ENCODE measurements around the gene TDP2.
A peak's percentile ranks its signal among the peaks of the same experiment; 100 is the strongest.
"Not testable (repeated sequence)": the region's sequence is repeated elsewhere in the genome, so short reads cannot be mapped to it uniquely, and the experiment has no call there.

The TDP2 gene

GRCh38 chr6:24668066-24668996, 1.6 kb upstream of the TDP2 start:
- Histone ChIP-seq H3K4me3 (replicated peaks; ENCODE audit: insufficient read depth, low read length) (peak overlapping the region; percentile 70), H3K27ac (replicated peaks) (peak overlapping the region; percentile 87)
- TF ChIP-seq REST (IDR thresholded peaks at IDR 0.05; ENCODE audit: insufficient replicate concordance, low read depth) (peak; percentile 32), POLR2AphosphoS5 (IDR thresholded peaks at IDR 0.05; ENCODE audit: low read depth) (0 out of 2 replicates have a peak, but pooled peaks have one; percentile 30)
- peak; percentile 89 to 94 for DNase-seq (ENCODE audit: low read depth in 1 of 2, low spot score in 1 of 2)
- H3K27me3 ChIP-seq (ENCODE audit: insufficient read depth, poor library complexity, severe bottlenecking), result not testable (repeated sequence)

DNA sequence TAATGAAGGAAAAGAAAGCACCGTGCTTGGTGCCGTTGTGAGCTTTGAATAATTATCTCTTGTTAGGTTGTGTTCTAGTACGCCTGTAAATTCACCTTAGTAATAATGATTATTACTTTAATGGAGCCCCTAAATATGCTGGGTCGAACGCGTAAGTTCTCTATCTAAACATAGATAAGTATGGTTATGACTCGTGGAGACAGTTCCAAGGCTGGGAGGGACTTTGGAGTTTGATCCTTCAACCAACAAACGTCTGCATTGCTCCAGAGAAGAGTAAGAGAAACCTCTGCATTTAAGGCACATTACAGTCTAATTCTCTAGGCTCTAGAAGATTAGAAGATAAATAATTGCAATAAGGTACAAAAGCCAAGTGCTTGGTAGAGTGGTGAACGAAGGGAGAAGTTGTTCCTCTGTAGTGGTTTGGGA, 692 bp upstream of the TDP2 start:
- Histone ChIP-seq H3K4me3 (replicated peaks; ENCODE audit: insufficient read depth, low read length) (peak overlapping the region; percentile 70), H3K27ac (replicated peaks) (peak overlapping the region; percentile 87), H3K27me3 (ENCODE audit: insufficient read depth, poor library complexity, severe bottlenecking) (no peaks in the 10 kb centered on the region)
- DNase-seq (ENCODE audit: low read depth in 1 of 2, low spot score in 1 of 2), result peak in 1 of 2 experiments; percentile 9
- TF ChIP-seq REST (IDR thresholded peaks at IDR 0.05; ENCODE audit: insufficient replicate concordance, low read depth), result no peak
- no peak for TF ChIP-seq CTCF (IDR thresholded peaks at IDR 0.05; ENCODE audit: insufficient read depth, low read length)
- no peak for TF ChIP-seq POLR2AphosphoS5 (IDR thresholded peaks at IDR 0.05; ENCODE audit: low read depth)
- no peak for TF ChIP-seq SPI1 (IDR thresholded peaks at IDR 0.05; ENCODE audit: borderline replicate concordance, low read depth)
- no peak for TF ChIP-seq GABPA (IDR thresholded peaks at IDR 0.05; ENCODE audit: low read depth)

GRCh38 chr6:24666097-24666640, 530 bp downstream of the TDP2 start:
- Histone ChIP-seq H3K4me3 (replicated peaks; ENCODE audit: insufficient read depth, low read length) (peak overlapping the region; percentile 70), H3K27ac (replicated peaks) (peak overlapping the region; percentile 87), H3K27me3 (ENCODE audit: insufficient read depth, poor library complexity, severe bottlenecking) (no peaks in the 10 kb centered on the region)
- DNase-seq (ENCODE audit: low read depth in 1 of 2, low spot score in 1 of 2), result peak in 1 of 2 experiments; percentile 47
- TF ChIP-seq CTCF (IDR thresholded peaks at IDR 0.05; ENCODE audit: insufficient read depth, low read length) (no peak), REST (IDR thresholded peaks at IDR 0.05; ENCODE audit: insufficient replicate concordance, low read depth) (peak; percentile 36), GABPA (IDR thresholded peaks at IDR 0.05; ENCODE audit: low read depth) (no peak), SPI1 (IDR thresholded peaks at IDR 0.05; ENCODE audit: borderline replicate concordance, low read depth) (no peak)

All from HL-60 (cell line).